H1 (cell line): ENCODE measurements around the gene PTDSS2. TPM values are rescaled to one million over a fixed set of nuclear protein-coding genes. Genes with fewer than 3 reads are reported as not detected.

Experiments used
- CTCF ChIA-PET: fragments of 300-600 bp; sonication (Branson Sonifier 250); formaldehyde crosslinking; loops from one replicate; lab custom pipeline; 2021; ENCODE audit not compliant: partially characterized antibody; lab: Charles Lee
- POLR2A ChIA-PET: fragments of 300-600 bp; sonication (Branson Sonifier 250); formaldehyde crosslinking; loops from one replicate; lab custom pipeline; 2021; ENCODE audit warnings: inconsistent platforms; ENCODE audit not compliant: partially characterized antibody; lab: Charles Lee
- DNase-seq, 2 experiments: peaks; one replicate each; pipeline versions ENCODE4 v3.0.0 to v3.0.0-alpha.2; 2010 to 2022; ENCODE audit warnings: low spot score in 2 of 2, low read depth in 1 of 2, mixed read lengths in 1 of 2
- FAIRE-seq: peaks from 2 replicates; lab custom pipeline; 2011; peaks lifted over from hg19 to GRCh38; lab: Jason Lieb, UNC
- H2AFZ ChIP-seq: 2 replicates; pipeline ENCODE4 v1.8.1; 2012; ENCODE audit warnings: low read length, inconsistent platforms
- H2AK5ac ChIP-seq: 2 replicates; pipeline ENCODE4 v1.6.1; 2013; ENCODE audit warnings: low read depth, low read length
- H2BK120ac ChIP-seq: replicated peaks from 2 replicates; pipeline ENCODE3; 2013; ENCODE audit warnings: low read depth, low read length, inconsistent platforms
- H2BK12ac ChIP-seq: 2 replicates; pipeline ENCODE4 v1.6.1; 2013; ENCODE audit warnings: low read depth, low read length
- H2BK15ac ChIP-seq: 2 replicates; pipeline ENCODE4 v1.6.1; 2013; ENCODE audit warnings: low read length
- H2BK20ac ChIP-seq: 2 replicates; pipeline ENCODE4 v1.6.1; 2013; ENCODE audit warnings: low read length
- H2BK5ac ChIP-seq: 2 replicates; pipeline ENCODE4 v1.6.1; 2013; ENCODE audit warnings: low read depth, low read length
- H3K14ac ChIP-seq: 2 replicates; pipeline ENCODE4 v1.6.1; 2013; ENCODE audit warnings: inconsistent platforms; ENCODE audit not compliant: insufficient read length
- H3K18ac ChIP-seq: 2 replicates; pipeline ENCODE4 v1.6.1; 2013; ENCODE audit warnings: low read length; ENCODE audit errors: extremely low read depth
- H3K23ac ChIP-seq: 2 replicates; pipeline ENCODE4 v1.6.1; 2013; ENCODE audit warnings: inconsistent platforms; ENCODE audit not compliant: insufficient read length
- H3K23me2 ChIP-seq: 2 replicates; pipeline ENCODE4 v1.6.1; 2013; ENCODE audit warnings: low read depth, low read length
- H3K27ac ChIP-seq: 2 replicates; pipeline ENCODE4 v1.6.1; 2011; ENCODE audit warnings: low read depth, low read length, inconsistent platforms
- H3K27me3 ChIP-seq, 4 experiments: replicated peaks in 1 of 4; 1 replicate in 1 of 4; 2 replicates in 3 of 4; pipeline versions ENCODE4 v1.6.1 to v1.8.1; 2011 to 2013; ENCODE audit warnings: low read length in 3 of 4, mild to moderate bottlenecking in 3 of 4, inconsistent platforms in 2 of 4, mixed read lengths in 2 of 4, moderate library complexity in 1 of 4; ENCODE audit not compliant: control insufficient read depth in 3 of 4, insufficient read depth in 3 of 4; ENCODE audit errors: extremely low read depth in 1 of 4
- H3K36me3 ChIP-seq, 4 experiments: 2 replicates each; pipeline versions ENCODE4 v1.6.1 to v1.8.1; 2011 to 2013; ENCODE audit warnings: mild to moderate bottlenecking in 4 of 4, low read length in 3 of 4, moderate library complexity in 2 of 4, control low read depth in 1 of 4, inconsistent platforms in 1 of 4; ENCODE audit not compliant: insufficient read depth in 4 of 4, control insufficient read depth in 2 of 4
- H3K4ac ChIP-seq: replicated peaks from 2 replicates; pipeline ENCODE3; 2013; ENCODE audit warnings: low read length, low read depth, mixed read lengths, inconsistent platforms; ENCODE audit not compliant: insufficient read length
- H3K4me1 ChIP-seq, 4 experiments: replicated peaks in 1 of 4; 1 replicate in 1 of 4; 2 replicates in 3 of 4; pipeline versions ENCODE4 v1.6.1 to v1.8.1; 2011 to 2013; ENCODE audit warnings: low read length in 3 of 4, inconsistent platforms in 2 of 4, mixed read lengths in 1 of 4; ENCODE audit not compliant: insufficient read depth in 4 of 4, control insufficient read depth in 3 of 4
- H3K4me2 ChIP-seq, 2 experiments: 2 replicates each; pipeline versions ENCODE4 v1.6.1 to v1.8.1; 2011 to 2013; ENCODE audit warnings: low read depth in 2 of 2, low read length in 2 of 2, control low read depth in 1 of 2, inconsistent platforms in 1 of 2, mild to moderate bottlenecking in 1 of 2; ENCODE audit not compliant: insufficient read depth in 1 of 2
- H3K4me3 ChIP-seq, 4 experiments: fragments of 200-600, 300-600 bp in 1 of 4; sonication (generic), shearing (Covaris generic), sonication (Bioruptor Twin) in 1 of 4; 2 replicates each; pipeline versions ENCODE4 v1.5.1 to v1.8.1; 2011 to 2016; ENCODE audit warnings: low read length in 4 of 4, low read depth in 3 of 4, control low read depth in 2 of 4, inconsistent platforms in 2 of 4, mild to moderate bottlenecking in 2 of 4, mixed read lengths in 1 of 4, moderate library complexity in 1 of 4; ENCODE audit not compliant: insufficient read depth in 2 of 4; ENCODE audit errors: extremely low read depth in 1 of 4
- H3K56ac ChIP-seq: replicated peaks from 2 replicates; pipeline ENCODE3; 2013; ENCODE audit warnings: low read depth, mild to moderate bottlenecking, mixed read lengths, low read length, inconsistent platforms; ENCODE audit not compliant: insufficient read length
- H3K79me1 ChIP-seq: 2 replicates; pipeline ENCODE4 v1.6.1; 2013; ENCODE audit warnings: low read depth, low read length, control low read depth
- H3K79me2 ChIP-seq, 2 experiments: 2 replicates each; pipeline versions ENCODE4 v1.6.1 to v1.8.1; 2012 to 2013; ENCODE audit warnings: low read length in 2 of 2, mild to moderate bottlenecking in 2 of 2, inconsistent platforms in 1 of 2; ENCODE audit not compliant: insufficient read depth in 2 of 2, control insufficient read depth in 1 of 2
- H3K9ac ChIP-seq, 4 experiments: replicated peaks in 1 of 4; 1 replicate in 1 of 4; 2 replicates in 3 of 4; pipeline versions ENCODE4 v1.6.1 to v1.8.1; 2011 to 2013; ENCODE audit warnings: low read depth in 3 of 4, low read length in 3 of 4, control low read depth in 2 of 4, mild to moderate bottlenecking in 2 of 4, moderate library complexity in 2 of 4, inconsistent platforms in 1 of 4; ENCODE audit errors: extremely low read depth in 1 of 4
- H3K9me3 ChIP-seq, 2 experiments: 2 replicates each; pipeline versions ENCODE4 v1.6.1 to v1.8.1; 2012 to 2013; ENCODE audit warnings: mild to moderate bottlenecking in 2 of 2, moderate library complexity in 2 of 2, control low read depth in 1 of 2, inconsistent platforms in 1 of 2, low read depth in 1 of 2, low read length in 1 of 2, mixed read lengths in 1 of 2; ENCODE audit not compliant: insufficient read depth in 2 of 2
- H4K20me1 ChIP-seq, 2 experiments: replicated peaks in 1 of 2; 2 replicates each; pipeline versions ENCODE3 to v1.8.1; 2011 to 2013; ENCODE audit warnings: inconsistent platforms in 2 of 2, low read length in 2 of 2, mild to moderate bottlenecking in 1 of 2; ENCODE audit not compliant: insufficient read depth in 2 of 2, control insufficient read depth in 1 of 2
- H4K5ac ChIP-seq: 2 replicates; pipeline ENCODE4 v1.6.1; 2013; ENCODE audit warnings: low read length, low read depth, mixed read lengths, inconsistent platforms; ENCODE audit not compliant: insufficient read length
- H4K8ac ChIP-seq: 2 replicates; pipeline ENCODE4 v1.8.0; 2013; ENCODE audit warnings: mild to moderate bottlenecking, moderate library complexity, low read length, inconsistent platforms; ENCODE audit not compliant: insufficient read depth; ENCODE audit errors: extremely low read depth
- H4K91ac ChIP-seq: replicated peaks from 2 replicates; pipeline ENCODE3; 2013; ENCODE audit warnings: low read length, mixed read lengths, inconsistent platforms; ENCODE audit not compliant: insufficient read length
- BCL11A ChIP-seq, 2 experiments: IDR thresholded peaks; one replicate each; pipeline ENCODE4 v1.6.1; 2011; ENCODE audit warnings: low read depth in 2 of 2, low read length in 2 of 2, mild to moderate bottlenecking in 2 of 2
- CTCF ChIP-seq, 3 experiments: IDR thresholded peaks; 1 replicate in 2 of 3; 2 replicates in 1 of 3; pipeline versions ENCODE4 v1.5.1 to v1.6.1; 2011; ENCODE audit warnings: low read length in 3 of 3, mild to moderate bottlenecking in 3 of 3, inconsistent platforms in 2 of 3, low read depth in 1 of 3, moderate library complexity in 1 of 3; ENCODE audit not compliant: insufficient read depth in 1 of 3; ENCODE audit errors: control extremely low read depth in 1 of 3
- KDM1A ChIP-seq: fragments of 200-600, 300-600 bp; sonication (generic); IDR thresholded peaks from 2 replicates; pipeline ENCODE4 v1.7.1; 2016; ENCODE audit warnings: mild to moderate bottlenecking, low read length, borderline replicate concordance
- RBBP5 ChIP-seq: IDR thresholded peaks from 2 replicates; pipeline ENCODE4 v1.7.1; 2012; ENCODE audit warnings: low read depth, mild to moderate bottlenecking, inconsistent platforms, low read length, moderate library complexity, borderline replicate concordance
- SUZ12 ChIP-seq: fragments of 200-600 bp; sonication (generic); IDR thresholded peaks from 2 replicates; pipeline ENCODE4 v1.6.1; 2012; ENCODE audit warnings: mild to moderate bottlenecking, inconsistent platforms, low read length, moderate library complexity, mixed read lengths
- WGBS, 2 experiments: shearing (Covaris generic) in 1 of 2; methylation state at CpG; one replicate each; pipeline versions ENCODE4 v1.1.6 to v1.1.7; 2013 to 2015; ENCODE audit warnings: low lambda C conversion rate in 2 of 2, mixed read lengths in 2 of 2, inconsistent platforms in 1 of 2, low coverage in 1 of 2, missing lambda C conversion rate in 1 of 2; ENCODE audit not compliant: insufficient replicate concordance in 2 of 2, insufficient coverage in 1 of 2, insufficient read length in 1 of 2; ENCODE audit errors: extremely low coverage in 1 of 2, missing lambda C conversion rate in 1 of 2; 5-methylcytosine and 5-hydroxymethylcytosine counted together
- polyA plus RNA-seq, 7 experiments: library from polyadenylated mRNA; depleted of rRNA in 3 of 7; stranded (reverse) in 5 of 7; unstranded in 2 of 7; fragments of >200 nt in 5 of 7; fragments of 200-250 nt in 2 of 7; gene quantifications; 1 replicate in 5 of 7; 2 replicates in 1 of 7; 4 replicates in 1 of 7; pipeline versions ENCODE4 v1.2.1 to v1.2.3, GENCODE V29; 2011 to 2013; ENCODE audit warnings: missing spikeins in 2 of 7, mixed read lengths in 2 of 7
- total RNA-seq: library from RNA; stranded (reverse); fragmentation: NEBNext Ultra II Directional; extraction: Animal tissue kit (Norgen Biotek cat#: 25700); gene quantifications from 2 replicates; pipeline ENCODE4 v1.2.1, GENCODE V29; 2021

PTDSS2 gene
- total and polyA plus RNA-seq, 2 of the 8 experiments (the other 6 are each of a cell fraction or from before 2014, with no cell fraction given): 48.7 to 68.2 TPM

GRCh38 chr11:424232-424631 lies 25.8 kb upstream of the PTDSS2 start:
- Histone ChIP-seq H3K27ac (no peak overlapping the region), H3K23me2 (no peaks in the 10 kb centered on the region), H3K4me2 (no peak overlapping the region), H3K9ac (no peak overlapping the region), H2BK15ac (no peak overlapping the region), H2BK12ac (no peak overlapping the region), H2BK120ac (no peak overlapping the region), H3K4ac (no peak overlapping the region), H3K9me3 (no peaks in the 10 kb centered on the region), H4K8ac (no peak overlapping the region), H4K91ac (no peak overlapping the region), H3K56ac (no peak overlapping the region), H3K79me1 (no peaks in the 10 kb centered on the region), H3K36me3 (no peaks in the 10 kb centered on the region; a peak in 1 of 8 replicates), H2AK5ac (no peak overlapping the region), H3K14ac (no peak overlapping the region), H2BK5ac (no peak overlapping the region), H3K79me2 (no peaks in the 10 kb centered on the region), H4K5ac (no peak overlapping the region), H2BK20ac (no peak overlapping the region), H3K18ac (no peak overlapping the region), H2AFZ (no peak overlapping the region), H3K4me1 (no peaks in the 10 kb centered on the region; a peak in 1 of 7 replicates), H3K4me3 (no peak overlapping the region), H3K23ac (no peak overlapping the region), H3K27me3 (no peaks in the 10 kb centered on the region)
- CTCF ChIA-PET: interaction anchor here (1.4 kb wide), 1 partner anchor 17 kb away, joined by 5 read pairs; no protein-coding TSS in a partner anchor
- WGBS, 2 experiments: 100% methylated on average over 4 of the region's 4 CpGs; no CpG with 5 or more reads in 1 of the 2 experiments
- POLR2A ChIA-PET: interaction anchor here (1.0 kb wide), 1 partner anchor 11 kb away, joined by 5 read pairs; no protein-coding TSS in a partner anchor
- FAIRE-seq (no peak), DNase-seq (no peak)
- no peak for TF ChIP-seq SUZ12
- no peak for TF ChIP-seq RBBP5
- peak; percentile 57; the same call in 1 of the 2 replicates for TF ChIP-seq KDM1A
- no peak for TF ChIP-seq CTCF (IDR thresholded peaks at IDR 0.05; ENCODE audit: control extremely low read depth in 1 of 3, insufficient read depth in 1 of 3, low read depth in 1 of 3, low read length in 3 of 3)
- no peak for TF ChIP-seq BCL11A (IDR thresholded peaks at IDR 0.05; ENCODE audit: low read depth in 2 of 2, low read length in 2 of 2)
- TF ChIP-seq, all 59 proteins: peak for 1
- H4K20me1 ChIP-seq: no peaks in the 10 kb centered on the region
